T-cell (primary cell): ENCODE results near the gene MTM1. TPM values are rescaled to one million over a fixed set of nuclear protein-coding genes. Genes with fewer than 3 reads are reported as not detected.

Experiments
- ATAC-seq, 4 experiments: fragments of 200-7000 bp in 3 of 4; fragments of 150-1000 bp in 1 of 4; cut with Tn5 transposase; replicated peaks in 1 of 4; 1 replicate in 3 of 4; 2 replicates in 1 of 4; pipeline ENCODE4 v1.10.0; 2021; ENCODE audit warnings: moderate library complexity in 3 of 4, mild to moderate bottlenecking in 2 of 4, moderate number of reproducible peaks in 1 of 4
- CTCF ChIA-PET, 2 donors: fragments of 300-600 bp; sonication (Branson Sonifier 250); formaldehyde crosslinking; loops; one replicate each; lab custom pipeline; 2022; ENCODE audit warnings: antibody characterized with exemption in 2 of 2; lab: Charles Lee
- POLR2A ChIA-PET, 2 donors: fragments of 300-600 bp; sonication (Branson Sonifier 250); formaldehyde crosslinking; loops; one replicate each; lab custom pipeline; 2022; ENCODE audit warnings: antibody characterized with exemption in 2 of 2; lab: Charles Lee
- DNase-seq, 35 experiments: peaks; one replicate each; pipeline versions ENCODE4 v3.0.0 to v3.0.0-alpha.2; 2013 to 2023
- H3K27ac ChIP-seq: one replicate; pipeline ENCODE4 v1.5.1; 2013; ENCODE audit warnings: low read length
- H3K27me3 ChIP-seq, 2 experiments: replicated peaks in 1 of 2; 1 replicate in 1 of 2; 2 replicates in 1 of 2; pipeline versions ENCODE4 v1.6.1 to v1.7.0; 2013; ENCODE audit warnings: low read length in 1 of 2, mixed read lengths in 1 of 2; ENCODE audit not compliant: control insufficient read depth in 2 of 2, insufficient read depth in 2 of 2; ENCODE audit errors: extremely low read depth in 1 of 2
- H3K36me3 ChIP-seq, 2 donors: 1 replicate in 1 of 2; 2 replicates in 1 of 2; pipeline versions ENCODE4 v1.6.1 to v1.7.0; 2013; ENCODE audit warnings: low read length in 1 of 2; ENCODE audit not compliant: control insufficient read depth in 2 of 2, insufficient read depth in 1 of 2; ENCODE audit errors: extremely low read depth in 1 of 2
- H3K4me1 ChIP-seq, 2 experiments: 1 replicate in 1 of 2; 2 replicates in 1 of 2; pipeline versions ENCODE4 v1.6.1 to v1.7.0; 2013; ENCODE audit warnings: low read length in 2 of 2, mixed read lengths in 1 of 2; ENCODE audit not compliant: insufficient read depth in 2 of 2, control insufficient read depth in 1 of 2; ENCODE audit errors: extremely low read depth in 1 of 2
- H3K4me3 ChIP-seq, 2 donors: 1 replicate in 1 of 2; 2 replicates in 1 of 2; pipeline versions ENCODE4 v1.5.1 to v1.7.0; 2013; ENCODE audit warnings: mild to moderate bottlenecking in 2 of 2, low read length in 1 of 2, moderate library complexity in 1 of 2; ENCODE audit not compliant: control insufficient read depth in 1 of 2; ENCODE audit errors: extremely low read depth in 1 of 2
- H3K9me3 ChIP-seq: 2 replicates; pipeline ENCODE4 v1.7.0; 2013
- H3K27ac Mint-ChIP-seq, 2 donors: one replicate each; pipeline ENCODE4 v1.8.0; 2020 to 2021; ENCODE audit warnings: mild to moderate bottlenecking in 2 of 2, mixed read lengths in 2 of 2
- H3K27me3 Mint-ChIP-seq, 2 donors: one replicate each; pipeline ENCODE4 v1.8.0; 2021 to 2022; ENCODE audit warnings: mixed read lengths in 2 of 2
- H3K36me3 Mint-ChIP-seq: one replicate; pipeline ENCODE4 v1.8.0; 2021; ENCODE audit warnings: mixed read lengths
- H3K4me1 Mint-ChIP-seq, 3 donors: one replicate each; pipeline ENCODE4 v1.8.0; 2020 to 2022; ENCODE audit warnings: mixed read lengths in 3 of 3, mild to moderate bottlenecking in 1 of 3
- H3K4me3 Mint-ChIP-seq, 3 donors: one replicate each; pipeline ENCODE4 v1.8.0; 2020 to 2022; ENCODE audit warnings: mild to moderate bottlenecking in 3 of 3, mixed read lengths in 3 of 3, moderate library complexity in 3 of 3
- H3K9me3 Mint-ChIP-seq, 3 donors: one replicate each; pipeline ENCODE4 v1.8.0; 2020 to 2022; ENCODE audit warnings: mixed read lengths in 3 of 3
- WGBS: methylation state at CpG from one replicate; pipeline ENCODE4 v1.1.5; 2013; ENCODE audit warnings: missing lambda C conversion rate; ENCODE audit not compliant: insufficient coverage; 5-methylcytosine and 5-hydroxymethylcytosine counted together
- total RNA-seq, 35 experiments: library from RNA in 6 of 35; stranded (reverse) in 6 of 35; fragments of 120-200 nt in 1 of 35; gene quantifications; one replicate each; pipeline versions ENCODE4 v1.2.1 to v1.2.4 and lab custom pipeline; 2013 to 2026

MTM1 gene
- total RNA-seq, 5 donors from 2014 or later (not counting 1 experiment from before 2014, with no cell fraction given) = 15.8 to 29.7 (median 20.3) TPM

DNA sequence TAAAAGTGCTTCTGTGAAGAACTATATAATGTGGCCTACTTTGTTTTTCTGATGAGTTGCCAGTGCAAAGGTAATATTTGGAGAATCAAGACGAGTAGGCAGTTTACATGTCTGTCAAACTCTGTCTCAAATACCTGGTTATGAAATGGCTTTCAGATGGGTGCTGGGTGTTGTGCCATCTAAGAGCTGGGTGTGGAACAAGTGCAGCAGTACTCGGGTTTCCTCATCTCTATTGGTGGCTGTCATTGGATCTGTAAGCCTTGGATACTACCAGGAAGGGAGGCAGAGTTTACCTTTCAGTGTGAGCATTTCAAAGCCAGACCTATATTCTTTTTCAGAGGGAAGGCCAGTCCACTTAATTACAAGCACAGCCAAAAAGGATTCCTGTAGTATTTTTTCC, 37.2 kb downstream of the MTM1 start:
- Histone ChIP-seq H3K4me3 (no peak overlapping the region), H3K4me1 (no peaks in the 10 kb centered on the region), H3K27me3 (no peaks in the 10 kb centered on the region), H3K36me3 (peaks cover 0 to 22% of the 10 kb centered on the region in 2 donors), H3K9me3 (no peaks in the 10 kb centered on the region), H3K27ac (no peak overlapping the region)
- DNase-seq (no peak), ATAC-seq (no peak)
- H3K4me3 Mint-ChIP-seq = no peak overlapping the region
- ChIA-PET POLR2A (interaction anchor here in 1 of 2 donors (0.6 kb wide), 1 partner anchor 11 kb away, joined by 3 read pairs; no protein-coding TSS in a partner anchor), CTCF (no interaction called here)
- peaks cover 0 to 4% of the 10 kb centered on the region in 2 donors for H3K27me3 Mint-ChIP-seq
- no peaks in the 10 kb centered on the region for H3K9me3 Mint-ChIP-seq
- H3K4me1 Mint-ChIP-seq = peaks cover 0 to 5% (median 0%) of the 10 kb centered on the region in 3 donors
- no peak overlapping the region for H3K27ac Mint-ChIP-seq
- whole genome bisulfite sequencing = 100% methylated on average over 1 of the region's 2 CpGs
- peaks cover 55% of the 10 kb centered on the region for H3K36me3 Mint-ChIP-seq

- H3K27me3 ChIP-seq = no peaks in the 10 kb centered on the region
- H3K36me3 Mint-ChIP-seq = peaks cover 47% of the 10 kb centered on the region
- H3K27ac Mint-ChIP-seq = no peak overlapping the region
- peaks cover 0 to 20% of the 10 kb centered on the region in 2 donors for H3K36me3 ChIP-seq
- H3K4me1 Mint-ChIP-seq = peaks cover 0 to 5% (median 0%) of the 10 kb centered on the region in 3 donors
- H3K27ac ChIP-seq = no peak overlapping the region
- H3K9me3 Mint-ChIP-seq = no peaks in the 10 kb centered on the region
- ChIA-PET POLR2A (no interaction called here), CTCF (interaction anchor here in 1 of 2 donors (0.6 kb wide), 1 partner anchor 419 kb away, joined by 6 read pairs; no protein-coding TSS in a partner anchor)
- no peak for ATAC-seq
- no peak overlapping the region for H3K4me3 ChIP-seq
- no peaks in the 10 kb centered on the region for H3K9me3 ChIP-seq
- no CpG with 5 or more reads among the region's 5 CpGs for WGBS
- no peak for DNase-seq
- no peak overlapping the region for H3K4me3 Mint-ChIP-seq
- H3K27me3 Mint-ChIP-seq = peaks cover 0 to 4% of the 10 kb centered on the region in 2 donors
- H3K4me1 ChIP-seq = no peaks in the 10 kb centered on the region
Observed at GRCh38 chrX:150607201-150607600, 38.8 kb downstream of the MTM1 start.

GRCh38 chrX:150610043-150610442, 41.6 kb downstream of the MTM1 start:
- H3K27me3 Mint-ChIP-seq = peaks cover 0 to 4% of the 10 kb centered on the region in 2 donors
- H3K4me3 Mint-ChIP-seq = no peak overlapping the region
- POLR2A ChIA-PET = interaction anchor here in 1 of 2 donors (0.6 kb wide), 1 partner anchor 18 kb away, joined by 3 read pairs; no protein-coding TSS in a partner anchor
- H3K27ac Mint-ChIP-seq = no peak overlapping the region
- no peak for DNase-seq
- no peaks in the 10 kb centered on the region for H3K9me3 Mint-ChIP-seq
- H3K36me3 ChIP-seq = peaks cover 0 to 15% of the 10 kb centered on the region in 2 donors
- no peak overlapping the region for H3K4me3 ChIP-seq
- H3K4me1 ChIP-seq = no peaks in the 10 kb centered on the region
- no peak for ATAC-seq
- no peaks in the 10 kb centered on the region for H3K9me3 ChIP-seq
- no peak overlapping the region for H3K27ac ChIP-seq
- H3K4me1 Mint-ChIP-seq = no peaks in the 10 kb centered on the region
- H3K27me3 ChIP-seq = no peaks in the 10 kb centered on the region
- CTCF ChIA-PET = interaction anchor here (0.6 to 1.0 kb wide), 2 partner anchors 89 to 107 kb away, joined by 3 read pairs; no protein-coding TSS in a partner anchor
- H3K36me3 Mint-ChIP-seq = peaks cover 39% of the 10 kb centered on the region

DNA sequence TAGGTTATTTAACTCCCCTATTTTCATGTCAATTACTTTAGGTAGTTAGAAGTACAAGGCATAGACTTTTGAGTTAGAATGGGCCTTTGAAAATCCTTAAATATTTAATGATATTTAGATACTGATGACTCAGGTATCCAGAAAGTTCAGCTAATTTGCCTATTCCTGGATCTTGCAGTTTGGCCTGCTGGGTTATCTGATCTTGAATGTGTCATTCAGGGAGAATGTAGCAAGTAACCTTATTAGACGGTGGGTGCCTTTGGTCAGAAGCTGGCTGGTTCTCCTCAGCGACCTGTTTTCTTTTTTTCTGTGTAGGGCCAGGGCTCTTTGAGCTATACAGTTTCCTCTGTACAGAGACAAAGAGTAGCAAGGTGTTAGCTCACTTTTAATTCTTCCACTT, 42.0 kb downstream of the MTM1 start:
- Histone ChIP-seq H3K9me3 (no peaks in the 10 kb centered on the region), H3K27me3 (no peaks in the 10 kb centered on the region), H3K4me1 (no peaks in the 10 kb centered on the region), H3K4me3 (no peak overlapping the region), H3K36me3 (peaks cover 0 to 15% of the 10 kb centered on the region in 2 donors), H3K27ac (no peak overlapping the region)
- Mint-ChIP-seq H3K4me3 (no peak overlapping the region), H3K27ac (no peak overlapping the region), H3K36me3 (peaks cover 40% of the 10 kb centered on the region), H3K4me1 (no peaks in the 10 kb centered on the region), H3K27me3 (peaks cover 0 to 4% of the 10 kb centered on the region in 2 donors), H3K9me3 (no peaks in the 10 kb centered on the region)
- DNase-seq (no peak), ATAC-seq (no peak)
- no CpG with 5 or more reads among the region's 2 CpGs for WGBS
- CTCF ChIA-PET = interaction anchor here (0.6 to 1.0 kb wide), 2 partner anchors 89 to 107 kb away, joined by 3 read pairs; no protein-coding TSS in a partner anchor
- POLR2A ChIA-PET = interaction anchor here in 1 of 2 donors (0.6 kb wide), 1 partner anchor 18 kb away, joined by 3 read pairs; no protein-coding TSS in a partner anchor

- H3K27ac Mint-ChIP-seq = no peak overlapping the region
- Histone ChIP-seq H3K9me3 (no peaks in the 10 kb centered on the region), H3K27ac (no peak overlapping the region), H3K4me3 (no peak overlapping the region), H3K27me3 (no peaks in the 10 kb centered on the region), H3K36me3 (peaks cover 0 to 21% of the 10 kb centered on the region in 2 donors), H3K4me1 (no peaks in the 10 kb centered on the region)
- no peaks in the 10 kb centered on the region for H3K27me3 Mint-ChIP-seq
- H3K9me3 Mint-ChIP-seq = no peaks in the 10 kb centered on the region
- CTCF ChIA-PET = no interaction called here
- POLR2A ChIA-PET = no interaction called here
- H3K36me3 Mint-ChIP-seq = peaks cover 38% of the 10 kb centered on the region
- no CpG with 5 or more reads among the region's 4 CpGs for whole genome bisulfite sequencing
- no peak overlapping the region for H3K4me3 Mint-ChIP-seq
- no peak for ATAC-seq
- H3K4me1 Mint-ChIP-seq = no peaks in the 10 kb centered on the region
- DNase-seq = no peak
Observed at GRCh38 chrX:150615356-150615755, 46.9 kb downstream of the MTM1 start.

GRCh38 chrX:150616179-150616862, 47.9 kb downstream of the MTM1 start:
- Histone ChIP-seq H3K27me3 (no peaks in the 10 kb centered on the region), H3K4me3 (no peak overlapping the region), H3K27ac (no peak overlapping the region), H3K36me3 (peaks cover 0 to 25% of the 10 kb centered on the region in 2 donors), H3K4me1 (no peaks in the 10 kb centered on the region), H3K9me3 (no peaks in the 10 kb centered on the region)
- ChIA-PET CTCF (no interaction called here), POLR2A (no interaction called here)
- Mint-ChIP-seq H3K4me3 (no peak overlapping the region), H3K27ac (no peak overlapping the region), H3K27me3 (peaks cover 0 to 3% of the 10 kb centered on the region in 2 donors), H3K4me1 (no peaks in the 10 kb centered on the region), H3K36me3 (peaks cover 44% of the 10 kb centered on the region), H3K9me3 (no peaks in the 10 kb centered on the region)
- ATAC-seq = no peak
- no peak for DNase-seq
- no CpG with 5 or more reads among the region's 7 CpGs for WGBS
